HTERT RPE-1 (cell line): ENCODE measurements around the gene TTI1.

ENCODE experiments used
- in situ Hi-C: fragments of 300-500 bp; cut with MboI; formaldehyde crosslinking; loops from 4 replicates; pipeline ENCODE4 v1.14.3; 2020; ENCODE audit warnings: low sequenced_read_pairs

TTI1 gene

DNA sequence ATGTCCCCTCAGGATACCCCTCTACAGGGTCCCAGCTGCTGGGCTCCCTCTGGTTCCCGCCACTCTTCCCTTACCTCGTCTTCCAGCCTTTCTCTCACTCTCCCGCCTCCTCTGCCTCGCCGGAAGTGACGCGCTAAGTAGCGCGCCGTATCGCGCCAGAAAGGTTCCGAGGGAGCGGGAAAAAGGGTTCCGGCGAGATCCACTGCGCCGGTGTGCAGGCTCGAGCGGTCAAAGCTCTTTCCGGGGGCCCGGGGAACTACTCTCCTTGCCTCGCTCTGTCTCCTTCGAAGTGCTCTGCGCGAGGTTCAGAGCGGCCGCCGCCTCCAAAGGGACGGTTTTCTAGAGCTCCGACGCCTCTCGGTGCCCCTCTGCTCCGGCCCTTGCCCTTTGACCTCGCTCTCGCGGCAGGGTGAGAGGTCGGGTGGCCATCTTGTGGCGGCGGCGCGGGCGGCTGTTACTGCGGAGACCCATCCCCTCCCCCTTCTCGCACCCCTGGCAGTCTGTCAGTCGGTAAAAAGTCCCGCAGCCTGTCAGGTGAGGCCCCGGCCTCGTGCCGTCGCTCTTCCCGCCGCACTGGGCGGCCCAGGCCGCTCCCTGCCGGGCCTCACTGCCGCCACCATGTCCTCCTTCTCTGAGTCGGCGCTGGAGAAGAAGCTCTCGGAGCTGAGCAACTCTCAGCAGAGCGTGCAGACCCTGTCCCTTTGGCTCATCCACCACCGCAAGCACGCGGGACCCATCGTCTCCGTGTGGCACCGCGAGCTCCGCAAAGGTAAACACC is at the start of gene TTI1, which contains the start of gene RPRD1B:
TSS of gene TTI1 (minus strand) at position 127 of the 778 bp plus-strand sequence. CDS start 19,640 bp downstream, outside the sequence.
TSS of gene RPRD1B (plus strand) at position 417 of the 778 bp plus-strand sequence. CDS start at position 619, 202 bp downstream.
- in situ Hi-C loops, result no loop called here

DNA sequence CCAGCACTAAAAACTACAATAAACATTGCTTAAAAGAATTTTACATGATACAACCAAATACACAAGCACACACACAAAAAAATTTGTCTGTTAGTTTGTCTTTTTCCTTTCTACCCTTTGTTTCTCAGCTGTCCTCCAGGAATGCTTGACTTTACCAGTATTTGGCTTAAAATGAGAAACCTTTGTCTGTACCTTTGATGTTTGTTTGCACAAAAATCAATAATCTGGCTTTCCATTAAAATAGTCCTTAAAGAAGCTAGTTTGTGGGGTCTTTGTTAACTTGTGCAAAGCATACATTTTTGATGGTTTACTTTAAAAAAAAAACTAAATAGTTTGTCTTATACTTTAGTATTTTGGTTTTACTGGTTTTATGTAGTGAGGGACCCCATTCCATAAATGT is 49.6 kb upstream of the TTI1 start:
- in situ Hi-C loops, result no loop called here

DNA sequence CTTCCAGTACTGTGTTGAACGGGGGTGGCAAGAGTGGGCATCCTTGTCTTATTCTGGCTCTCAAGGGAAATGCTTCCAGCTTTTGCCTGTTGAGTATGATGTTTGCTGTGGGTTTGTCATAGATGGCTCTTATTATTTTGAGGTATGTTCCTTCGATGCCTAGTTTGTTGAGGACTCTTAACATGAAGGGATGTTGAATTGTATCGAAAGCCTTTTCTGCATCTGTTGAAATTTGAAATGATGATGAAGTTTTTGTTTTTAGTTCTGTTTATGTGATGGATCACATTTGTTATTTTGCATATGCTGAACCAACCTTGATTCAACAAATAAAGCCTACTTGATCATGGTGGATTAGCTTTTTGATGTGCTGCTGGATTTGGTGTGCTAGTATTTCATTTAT is 48.3 kb upstream of the TTI1 start:
- in situ Hi-C loops, result no loop called here

DNA sequence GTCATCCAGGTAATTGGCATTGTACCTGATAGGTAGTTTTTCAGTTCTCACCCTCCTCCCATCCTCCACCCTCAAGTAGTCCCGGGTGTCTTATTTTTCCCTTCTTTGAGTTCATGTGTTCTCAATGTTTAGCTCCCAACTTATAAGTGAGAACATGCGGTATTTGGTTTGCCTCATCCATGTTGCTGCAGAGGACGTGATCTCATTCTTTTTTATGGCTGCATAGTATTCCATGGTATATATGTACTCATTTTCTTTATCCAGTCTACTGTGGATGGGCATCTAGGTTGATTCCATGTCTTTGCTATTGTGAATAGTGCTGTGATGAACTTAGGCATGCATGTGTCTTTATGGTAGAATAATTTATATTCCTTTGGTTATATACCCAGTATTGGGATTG is 46.1 kb upstream of the TTI1 start:
- in situ Hi-C loops, result no loop called here

GRCh38 chr20:38078084-38078483 is 44.8 kb upstream of the TTI1 start:
- in situ Hi-C loops, result no loop called here

GRCh38 chr20:38076548-38076947 is 43.3 kb upstream of the TTI1 start:
- in situ Hi-C loops, result no loop called here

- in situ Hi-C loops, result no loop called here
These were observed 42.1 kb upstream of the TTI1 start for GRCh38 chr20:38075161-38075998.

DNA sequence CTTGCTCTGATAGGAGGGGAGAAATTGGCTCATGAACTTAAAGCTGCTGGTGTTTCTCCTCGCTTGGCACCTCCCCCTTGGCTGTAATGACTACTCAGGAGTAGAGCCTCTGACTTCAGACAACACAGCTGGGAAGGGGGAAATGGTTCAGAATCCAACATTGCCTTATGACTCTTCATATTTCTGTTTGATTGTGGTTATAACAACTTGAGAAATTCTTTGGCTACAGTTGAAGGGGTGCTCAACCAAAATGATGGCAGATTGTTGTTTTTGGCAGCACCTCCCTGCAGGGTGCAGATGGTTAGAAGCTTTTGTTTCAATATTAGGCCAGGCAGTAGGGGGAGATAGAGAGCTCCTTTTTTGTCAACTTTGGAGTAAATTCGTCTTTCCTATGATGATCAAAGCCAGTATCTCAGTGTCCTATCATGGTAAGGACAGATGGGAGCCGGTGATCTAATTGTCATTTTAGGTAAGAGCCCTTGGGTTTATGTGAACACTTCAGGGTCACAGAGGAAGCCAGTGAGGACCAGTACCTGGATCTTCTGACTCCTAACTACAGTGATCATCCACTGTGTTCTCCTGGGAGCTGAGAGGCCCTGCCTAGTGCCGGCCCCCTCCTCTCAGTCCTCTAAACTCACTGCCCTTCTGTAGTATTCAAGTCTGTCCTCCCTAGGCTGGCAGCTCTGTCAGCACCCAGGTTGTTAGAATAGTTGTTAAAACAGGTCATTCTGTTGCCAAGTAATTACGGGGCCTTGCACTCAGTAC is 40.2 kb upstream of the TTI1 start:
- in situ Hi-C loops, result no loop called here

GRCh38 chr20:38072898-38073297 is 39.6 kb upstream of the TTI1 start:
- in situ Hi-C loops, result no loop called here

DNA sequence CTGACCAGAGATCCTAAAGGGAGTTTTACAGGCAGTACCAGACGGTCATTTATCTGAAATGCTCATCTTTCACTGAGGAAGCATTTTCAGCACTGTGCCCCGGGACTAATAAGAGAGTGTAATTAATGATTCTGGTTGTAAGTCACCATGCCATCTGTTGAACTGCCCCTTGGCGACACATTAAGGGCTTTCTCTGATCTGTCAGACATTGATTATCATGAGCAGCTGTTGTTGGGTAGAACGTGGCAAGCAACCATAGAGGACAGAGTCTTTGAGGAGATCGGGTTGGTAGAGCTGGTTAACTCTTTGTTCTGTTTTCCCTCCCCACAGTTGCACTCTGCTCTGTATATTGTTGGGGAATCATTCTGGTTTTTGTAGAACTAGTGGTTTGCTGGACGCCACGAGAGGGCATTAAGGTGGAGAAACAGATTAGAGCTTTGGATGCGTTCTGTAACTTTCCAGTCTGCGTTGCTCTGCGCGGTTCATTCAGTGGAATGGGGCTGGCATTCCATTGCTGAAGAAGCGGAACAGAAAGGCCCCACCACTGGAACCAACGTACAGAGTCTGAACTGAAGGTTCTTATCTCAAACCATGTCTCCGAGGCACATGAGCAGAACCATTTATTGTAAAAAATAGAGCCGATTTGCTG is 34.6 kb upstream of the TTI1 start:
- in situ Hi-C loops, result no loop called here

DNA sequence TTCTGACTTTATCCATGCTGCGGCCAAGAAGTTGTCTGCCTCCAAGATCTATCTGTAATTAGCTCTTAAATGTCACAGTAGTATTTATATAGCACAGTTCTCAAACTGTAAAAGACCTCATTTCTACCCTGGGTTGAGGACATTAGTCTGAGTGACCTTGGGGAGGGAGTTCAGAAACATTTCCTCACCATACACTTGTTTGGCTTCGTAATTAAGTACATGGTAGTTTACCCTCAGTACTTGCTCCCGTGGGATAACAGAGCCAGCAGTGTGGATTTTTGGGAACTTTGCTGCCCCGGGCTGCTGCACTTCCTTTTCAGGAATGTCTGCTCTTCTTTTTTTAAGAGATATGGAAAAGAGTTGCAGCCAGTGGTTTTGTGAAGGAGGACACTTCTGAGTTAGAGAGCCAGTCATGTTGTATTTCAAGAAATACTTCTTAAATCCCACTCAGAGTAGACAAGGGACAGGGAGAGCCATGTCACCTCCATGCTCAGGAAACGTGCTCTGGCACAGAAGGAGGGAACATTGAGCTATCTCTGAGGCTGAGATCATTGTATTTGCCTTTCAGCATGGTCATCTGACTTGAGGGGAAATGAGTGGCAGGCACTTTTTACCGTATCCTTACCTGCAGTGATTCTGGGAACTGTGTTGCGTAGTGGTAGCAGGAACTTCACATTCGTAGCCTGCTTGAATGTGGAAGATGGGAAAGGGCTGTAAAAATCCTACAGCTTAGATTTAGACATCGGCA is 33.9 kb upstream of the TTI1 start:
- in situ Hi-C loops, result no loop called here

DNA sequence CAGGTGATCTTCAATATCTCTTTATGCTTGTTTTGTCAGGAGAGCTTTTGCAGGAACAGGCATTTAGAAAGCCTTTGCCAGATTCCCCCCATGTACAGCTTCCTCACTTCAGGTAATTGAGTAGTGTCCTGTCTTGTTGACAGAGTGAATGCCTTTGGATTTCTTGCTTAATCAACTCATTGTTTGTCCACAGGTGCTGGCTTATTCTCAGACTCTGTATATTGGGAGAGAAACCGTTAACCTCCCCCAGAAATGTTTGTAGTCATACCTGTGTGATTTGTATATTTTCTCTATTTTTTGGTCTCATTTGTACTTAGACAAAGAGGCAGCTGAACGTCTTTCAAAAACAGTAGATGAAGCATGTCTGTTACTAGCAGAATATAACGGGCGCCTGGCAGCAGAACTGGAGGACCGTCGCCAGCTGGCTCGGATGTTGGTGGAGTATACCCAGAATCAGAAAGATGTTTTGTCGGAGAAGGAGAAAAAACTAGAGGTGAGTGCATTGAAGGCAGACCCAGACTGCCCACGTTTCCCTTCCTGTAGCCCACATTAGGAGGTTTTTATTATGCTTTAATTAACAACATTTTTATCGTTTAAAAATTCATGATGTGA is 32.6 kb upstream of the TTI1 start:
- in situ Hi-C loops, result no loop called here

DNA sequence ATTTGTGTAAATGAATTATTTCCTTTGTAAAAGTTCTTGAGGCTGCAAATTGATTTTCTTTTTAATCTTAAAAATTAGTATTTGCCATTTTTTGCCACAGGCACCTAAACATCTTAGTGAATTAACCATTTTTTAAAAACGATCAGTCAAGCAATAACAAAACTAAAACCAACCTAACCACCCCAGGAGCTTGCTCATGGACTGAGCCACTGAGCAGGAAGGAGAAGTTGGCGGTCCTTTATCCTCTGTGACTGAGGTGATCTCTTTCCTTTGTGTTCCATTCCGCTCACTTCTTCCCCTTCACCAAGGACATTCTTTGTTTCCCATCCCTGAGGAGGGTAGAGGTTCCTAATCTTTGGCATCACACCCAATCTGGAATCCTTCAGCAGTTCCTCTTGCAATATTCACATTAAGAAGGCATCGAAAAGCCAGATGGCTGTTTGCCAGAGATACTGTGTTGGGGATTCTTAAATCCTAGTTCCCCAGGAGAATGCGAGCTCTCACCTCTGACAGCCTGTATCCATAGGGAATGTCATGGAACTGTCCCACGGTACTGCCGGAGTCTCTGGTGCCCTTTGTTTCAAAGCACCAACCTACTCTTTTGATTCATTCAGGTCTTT is 30.8 kb upstream of the TTI1 start:
- in situ Hi-C loops, result no loop called here

GRCh38 chr20:38062890-38063289 is 29.6 kb upstream of the TTI1 start:
- in situ Hi-C loops, result no loop called here

DNA sequence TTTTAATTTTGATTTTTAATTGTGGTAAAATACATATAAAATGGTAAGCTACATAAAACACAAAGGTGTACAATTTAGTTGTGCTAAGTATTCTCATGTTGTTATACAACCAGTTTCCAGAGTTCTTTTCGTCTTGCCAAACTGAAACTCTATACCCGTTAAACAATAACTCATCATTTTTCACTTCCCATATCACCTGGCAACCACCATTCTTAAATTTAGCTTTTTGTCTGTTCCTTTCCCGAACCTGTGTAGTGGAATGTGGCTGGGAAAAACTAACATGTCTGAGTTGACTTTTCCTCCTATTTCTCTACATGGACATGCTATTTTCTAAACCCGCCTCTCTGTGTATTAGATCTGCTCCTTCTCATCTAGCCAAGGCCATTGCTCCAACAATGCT is 27.9 kb upstream of the TTI1 start:
- in situ Hi-C loops, result no loop called here

DNA sequence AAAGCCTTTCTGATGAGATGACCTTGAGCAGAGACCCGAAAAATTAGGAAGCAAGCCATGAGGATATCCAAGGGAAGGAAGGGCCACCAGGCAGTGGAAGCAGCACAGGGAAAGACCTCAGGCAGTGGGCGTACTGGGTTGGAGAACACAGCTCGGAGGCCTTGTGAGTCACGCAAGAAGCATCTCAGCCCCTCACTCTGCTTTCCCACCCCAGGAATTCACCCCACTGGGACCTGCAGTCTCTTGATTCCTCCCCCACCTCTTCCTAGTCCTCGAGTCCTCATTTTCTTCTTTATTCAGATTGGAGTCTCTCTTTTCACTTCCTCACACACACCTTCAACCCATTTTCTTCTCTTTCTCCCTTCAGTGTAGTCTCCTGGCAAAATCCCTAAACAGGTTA is 27.3 kb upstream of the TTI1 start:
- in situ Hi-C loops, result no loop called here

- in situ Hi-C loops, result no loop called here
These were observed 26.6 kb upstream of the TTI1 start for GRCh38 chr20:38059832-38060231.

GRCh38 chr20:38057351-38057972 is 24.2 kb upstream of the TTI1 start:
- in situ Hi-C loops, result no loop called here

- in situ Hi-C loops, result no loop called here
These were observed 22.6 kb upstream of the TTI1 start for GRCh38 chr20:38055848-38056247.
